HEK293 (cell line): Measurements from ENCODE around the gene NPR2.

Source experiments
- GLIS1 ChIP-seq: fragments of 450-650 bp; formaldehyde crosslinking; IDR thresholded peaks from 2 replicates; pipeline ENCODE4 v1.5.1; 2016; ENCODE audit warnings: missing biosample characterization, missing genetic modification characterization
- MYNN ChIP-seq: fragments of 450-650 bp; formaldehyde crosslinking; IDR thresholded peaks from 2 replicates; pipeline ENCODE4 v1.5.1; 2016; ENCODE audit warnings: missing biosample characterization, missing genetic modification characterization, borderline replicate concordance
- PATZ1 ChIP-seq: fragments of 450-650 bp; formaldehyde crosslinking; IDR thresholded peaks from 2 replicates; pipeline ENCODE4 v1.5.1; 2016; ENCODE audit warnings: missing biosample characterization, missing genetic modification characterization
- PBX3 ChIP-seq: sonication (generic); formaldehyde crosslinking; IDR thresholded peaks from 2 replicates; pipeline ENCODE4 v1.8.1; 2022; ENCODE audit warnings: mild to moderate bottlenecking, moderate library complexity, missing genetic modification reagents
- SP3 ChIP-seq: fragments of 450-650 bp; formaldehyde crosslinking; IDR thresholded peaks from 2 replicates; pipeline ENCODE4 v1.5.1; 2016; ENCODE audit warnings: missing biosample characterization, missing genetic modification characterization
- SP7 ChIP-seq: fragments of 450-650 bp; formaldehyde crosslinking; IDR thresholded peaks from 2 replicates; pipeline ENCODE4 v1.5.1; 2016; ENCODE audit warnings: missing biosample characterization, missing genetic modification characterization
- YY2 ChIP-seq: fragments of 450-650 bp; formaldehyde crosslinking; IDR thresholded peaks from 2 replicates; pipeline ENCODE4 v1.5.1; 2016; ENCODE audit warnings: missing biosample characterization, missing genetic modification characterization
- ZBTB26 ChIP-seq: fragments of 450-650 bp; formaldehyde crosslinking; optimal IDR thresholded peaks from 2 replicates; pipeline ENCODE3; 2016; ENCODE audit warnings: missing biosample characterization, mild to moderate bottlenecking, missing genetic modification characterization
- ZFP69B ChIP-seq: fragments of 450-650 bp; formaldehyde crosslinking; IDR thresholded peaks from 2 replicates; pipeline ENCODE4 v1.5.1; 2016; ENCODE audit warnings: missing biosample characterization, missing genetic modification characterization
- ZNF114 ChIP-seq: fragments of 450-650 bp; formaldehyde crosslinking; IDR thresholded peaks from 2 replicates; pipeline ENCODE4 v1.5.0; 2017; ENCODE audit warnings: missing biosample characterization, missing genetic modification characterization
- ZNF121 ChIP-seq: fragments of 450-650 bp; formaldehyde crosslinking; IDR thresholded peaks from 2 replicates; pipeline ENCODE4 v1.5.1; 2016; ENCODE audit warnings: missing biosample characterization, missing genetic modification characterization
- ZNF19 ChIP-seq: fragments of 450-650 bp; formaldehyde crosslinking; IDR thresholded peaks from 2 replicates; pipeline ENCODE4; 2016; ENCODE audit warnings: missing biosample characterization, missing genetic modification characterization, low read depth
- ZNF26 ChIP-seq: fragments of 450-650 bp; formaldehyde crosslinking; IDR thresholded peaks from 2 replicates; pipeline ENCODE4 v1.5.1; 2016; ENCODE audit warnings: missing biosample characterization, missing genetic modification characterization
- ZNF280C ChIP-seq: fragments of 450-650 bp; formaldehyde crosslinking; IDR thresholded peaks from 2 replicates; pipeline ENCODE4 v1.5.1; 2016; ENCODE audit warnings: missing biosample characterization, missing genetic modification characterization
- ZNF341 ChIP-seq: fragments of 450-650 bp; formaldehyde crosslinking; IDR thresholded peaks from 2 replicates; pipeline ENCODE4; 2016; ENCODE audit warnings: low read depth, missing biosample characterization, missing genetic modification characterization
- ZNF354C ChIP-seq: fragments of 450-650 bp; formaldehyde crosslinking; IDR thresholded peaks from 2 replicates; pipeline ENCODE4 v1.5.1; 2016; ENCODE audit warnings: missing biosample characterization, missing genetic modification characterization, low read depth, borderline replicate concordance
- ZNF404 ChIP-seq: fragments of 450-650 bp; formaldehyde crosslinking; IDR thresholded peaks from 2 replicates; pipeline ENCODE4 v1.5.1; 2017; ENCODE audit warnings: missing biosample characterization, missing genetic modification characterization
- ZNF473 ChIP-seq: fragments of 450-650 bp; formaldehyde crosslinking; IDR thresholded peaks from 2 replicates; pipeline ENCODE4 v1.5.1; 2017; ENCODE audit warnings: missing biosample characterization, missing genetic modification characterization
- ZNF521 ChIP-seq: fragments of 450-650 bp; formaldehyde crosslinking; IDR thresholded peaks from 2 replicates; pipeline ENCODE4 v1.5.1; 2017; ENCODE audit warnings: missing biosample characterization, mild to moderate bottlenecking, missing genetic modification characterization
- ZNF529 ChIP-seq: fragments of 450-650 bp; formaldehyde crosslinking; IDR thresholded peaks from 2 replicates; pipeline ENCODE4 v1.5.1; 2017; ENCODE audit warnings: missing genetic modification characterization, missing biosample characterization; ENCODE audit not compliant: insufficient replicate concordance
- ZNF544 ChIP-seq: fragments of 450-650 bp; formaldehyde crosslinking; IDR thresholded peaks from 2 replicates; pipeline ENCODE4 v1.5.0; 2017; ENCODE audit warnings: missing biosample characterization, missing genetic modification characterization
- ZNF580 ChIP-seq: fragments of 450-650 bp; formaldehyde crosslinking; IDR thresholded peaks from 2 replicates; pipeline ENCODE4 v1.5.1; 2016; ENCODE audit warnings: missing biosample characterization, missing genetic modification characterization
- ZNF639 ChIP-seq: fragments of 450-650 bp; formaldehyde crosslinking; IDR thresholded peaks from 2 replicates; pipeline ENCODE4 v1.5.1; 2016; ENCODE audit warnings: missing biosample characterization, missing genetic modification characterization
- ZNF654 ChIP-seq: fragments of 450-650 bp; formaldehyde crosslinking; IDR thresholded peaks from 2 replicates; pipeline ENCODE4 v1.5.1; 2016; ENCODE audit warnings: low read depth, missing biosample characterization, missing genetic modification characterization
- ZNF660 ChIP-seq: fragments of 450-650 bp; IDR thresholded peaks from 2 replicates; pipeline ENCODE4 v1.5.1; 2018; ENCODE audit warnings: missing biosample characterization, mild to moderate bottlenecking, missing genetic modification characterization
- ZNF707 ChIP-seq: fragments of 450-650 bp; formaldehyde crosslinking; IDR thresholded peaks from 2 replicates; pipeline ENCODE4 v1.5.1; 2016; ENCODE audit warnings: missing biosample characterization, missing genetic modification characterization
- ZNF768 ChIP-seq: fragments of 450-650 bp; formaldehyde crosslinking; IDR thresholded peaks from 2 replicates; pipeline ENCODE4 v1.5.1; 2018; ENCODE audit warnings: missing biosample characterization, mild to moderate bottlenecking, missing genetic modification characterization
- ZNF830 ChIP-seq: fragments of 450-650 bp; IDR thresholded peaks from 2 replicates; pipeline ENCODE4 v1.5.0; 2018; ENCODE audit warnings: missing biosample characterization, missing genetic modification characterization, low read depth, mild to moderate bottlenecking, moderate library complexity
- ZSCAN4 ChIP-seq: fragments of 450-650 bp; formaldehyde crosslinking; IDR thresholded peaks from 2 replicates; pipeline ENCODE4 v1.5.1; 2017; ENCODE audit warnings: missing biosample characterization, missing genetic modification characterization

Gene NPR2

GRCh38 chr9:35757226-35757891 lies 34.0 kb upstream of the NPR2 start (continued):
- TF ChIP-seq ZNF521 (tag by site-specific recombination) (no peak), SP3 (tag by site-specific recombination) (no peak), ZNF768 (tag by site-specific recombination) (no peak), ZSCAN4 (no peak), MYNN (tag by site-specific recombination) (no peak), ZNF707 (tag by site-specific recombination) (no peak), ZNF26 (no peak), ZNF830 (no peak), ZNF660 (no peak; the same call in 1 of the 2 replicates), PATZ1 (0 out of 2 replicates have a peak, but pooled peaks have one; percentile 6), ZNF19 (tag by site-specific recombination) (no peak), ZNF280C (no peak), ZNF544 (no peak), ZNF639 (tag by site-specific recombination) (no peak), ZNF404 (no peak), ZNF580 (tag by site-specific recombination) (0 out of 2 replicates have a peak, but pooled peaks have one; percentile 61), GLIS1 (peak; percentile 35; the same call in 1 of the 2 replicates), YY2 (tag by site-specific recombination) (no peak), ZNF114 (tag by site-specific recombination) (no peak), ZNF654 (tag by site-specific recombination) (no peak), ZNF354C (tag by site-specific recombination) (no peak), ZNF473 (tag by site-specific recombination) (no peak), SP7 (tag by site-specific recombination) (no peak; the same call in 1 of the 2 replicates), ZNF341 (no peak), ZFP69B (no peak), PBX3 (CRISPR knock-in tag) (no peak), ZBTB26 (peak; percentile 37), ZNF121 (tag by site-specific recombination) (no peak), ZNF529 (tag by site-specific recombination) (no peak)
